HG03565 (cell line): Measurements from ENCODE around the gene ITIH1.

Source experiments
- ATAC-seq: cut with Tn5 transposase; IDR thresholded peaks from one replicate; pipeline ENCODE4 v1.9.1; 2021; ENCODE audit warnings: mild to moderate bottlenecking, moderate library complexity; ENCODE audit not compliant: unreplicated experiment

ITIH1 gene

GRCh38 chr3:52810923-52811322 lies 33.5 kb downstream of the ITIH1 start:
- ATAC-seq, result no peak

- ATAC-seq, result no peak
Observed at GRCh38 chr3:52811452-52812011, 34.1 kb downstream of the ITIH1 start.

- ATAC-seq, result no peak
Observed at GRCh38 chr3:52813810-52814209, 36.4 kb downstream of the ITIH1 start.

GRCh38 chr3:52816199-52816598 lies 38.8 kb downstream of the ITIH1 start:
- ATAC-seq, result no peak

- no peak for ATAC-seq
Observed at GRCh38 chr3:52816654-52817053, 39.3 kb downstream of the ITIH1 start.

- no peak for ATAC-seq
Observed at GRCh38 chr3:52817221-52817620, 39.8 kb downstream of the ITIH1 start.

- no peak for ATAC-seq
Observed at GRCh38 chr3:52817860-52818259, 40.5 kb downstream of the ITIH1 start.

- no peak for ATAC-seq
Observed at GRCh38 chr3:52819936-52820335, 42.5 kb downstream of the ITIH1 start.

- ATAC-seq, result no peak
Observed at GRCh38 chr3:52820736-52821135, 43.3 kb downstream of the ITIH1 start.

- ATAC-seq, result no peak
Observed at GRCh38 chr3:52822363-52822762, 45.0 kb downstream of the ITIH1 start.

GRCh38 chr3:52824037-52824436 lies 46.6 kb downstream of the ITIH1 start:
- no peak for ATAC-seq

- ATAC-seq, result no peak
Observed at GRCh38 chr3:52827441-52827840, 50.0 kb downstream of the ITIH1 start.

GRCh38 chr3:52827866-52828376 lies 50.5 kb downstream of the ITIH1 start:
- ATAC-seq, result no peak

GRCh38 chr3:52829482-52829881 lies 52.1 kb downstream of the ITIH1 start:
- no peak for ATAC-seq

- ATAC-seq, result no peak
Observed at GRCh38 chr3:52829906-52830463, 52.6 kb downstream of the ITIH1 start.

- ATAC-seq, result no peak
Observed at GRCh38 chr3:52830535-52831258, 53.3 kb downstream of the ITIH1 start, which contains the start of gene ITIH4. Gene ITIH4 (minus strand): TSS chr3:52830672. CDS start chr3:52830642, 30 bp downstream.

GRCh38 chr3:52831500-52832301 lies 54.3 kb downstream of the ITIH1 start:
- no peak for ATAC-seq

GRCh38 chr3:52833202-52833601 lies 55.8 kb downstream of the ITIH1 start:
- ATAC-seq, result no peak

- ATAC-seq, result no peak
Observed at GRCh38 chr3:52834871-52835501, 57.6 kb downstream of the ITIH1 start, which contains the start of gene MUSTN1. Gene MUSTN1 (minus strand): TSS chr3:52835019. CDS start chr3:52834948, 71 bp downstream.

GRCh38 chr3:52835766-52836470 lies 58.5 kb downstream of the ITIH1 start:
- ATAC-seq, result no peak
